ENCODE results near the gene LEPR.

DNA sequence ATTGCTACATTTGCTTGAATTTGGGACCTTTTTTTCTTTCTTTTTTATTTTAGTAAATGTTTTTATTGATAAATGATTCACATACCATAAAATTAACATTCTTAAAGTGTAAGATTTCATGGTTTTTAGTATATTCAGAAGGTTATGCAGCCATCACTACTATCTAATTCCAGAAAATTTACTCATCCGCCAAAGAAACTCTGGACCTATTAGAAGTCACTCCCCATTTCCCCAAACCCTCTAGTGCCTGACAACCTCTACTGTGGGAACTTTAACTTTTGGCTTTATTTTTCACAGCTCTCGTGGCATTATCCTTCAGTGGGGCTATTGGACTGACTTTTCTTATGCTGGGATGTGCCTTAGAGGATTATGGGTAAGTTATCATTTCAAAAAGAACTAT is 4.5 kb downstream of the LEPR start:
- TF ChIP-seq, protein P1, sequence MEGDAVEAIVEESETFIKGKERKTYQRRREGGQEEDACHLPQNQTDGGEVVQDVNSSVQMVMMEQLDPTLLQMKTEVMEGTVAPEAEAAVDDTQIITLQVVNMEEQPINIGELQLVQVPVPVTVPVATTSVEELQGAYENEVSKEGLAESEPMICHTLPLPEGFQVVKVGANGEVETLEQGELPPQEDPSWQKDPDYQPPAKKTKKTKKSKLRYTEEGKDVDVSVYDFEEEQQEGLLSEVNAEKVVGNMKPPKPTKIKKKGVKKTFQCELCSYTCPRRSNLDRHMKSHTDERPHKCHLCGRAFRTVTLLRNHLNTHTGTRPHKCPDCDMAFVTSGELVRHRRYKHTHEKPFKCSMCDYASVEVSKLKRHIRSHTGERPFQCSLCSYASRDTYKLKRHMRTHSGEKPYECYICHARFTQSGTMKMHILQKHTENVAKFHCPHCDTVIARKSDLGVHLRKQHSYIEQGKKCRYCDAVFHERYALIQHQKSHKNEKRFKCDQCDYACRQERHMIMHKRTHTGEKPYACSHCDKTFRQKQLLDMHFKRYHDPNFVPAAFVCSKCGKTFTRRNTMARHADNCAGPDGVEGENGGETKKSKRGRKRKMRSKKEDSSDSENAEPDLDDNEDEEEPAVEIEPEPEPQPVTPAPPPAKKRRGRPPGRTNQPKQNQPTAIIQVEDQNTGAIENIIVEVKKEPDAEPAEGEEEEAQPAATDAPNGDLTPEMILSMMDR (IDR thresholded peaks at IDR 0.05), result no peak
- no peak for TF ChIP-seq POLR2A (IDR thresholded peaks at IDR 0.05)

All from esophagus squamous epithelium (tissue), 4 donors.